Fibroblast of lung (primary cell): ENCODE measurements around the gene FCRL2. TPM values are rescaled to one million over a fixed set of nuclear protein-coding genes. Genes with fewer than 3 reads are reported as not detected.

Experiments used
- DNase-seq, 2 donors: peaks; one replicate each; pipeline versions ENCODE4 v3.0.0 to v3.0.0-alpha.2; 2010; ENCODE audit warnings: low read depth in 2 of 2
- H2AFZ ChIP-seq: 2 replicates; pipeline ENCODE4 v1.5.1; 2012; ENCODE audit warnings: low read length, control low read depth, inconsistent platforms
- H3K27ac ChIP-seq: 2 replicates; pipeline ENCODE4 v1.5.1; 2011; ENCODE audit warnings: low read length, control low read depth; ENCODE audit not compliant: insufficient read depth
- H3K27me3 ChIP-seq: 2 replicates; pipeline ENCODE4 v1.5.1; 2011; ENCODE audit warnings: mild to moderate bottlenecking, low read length; ENCODE audit not compliant: control insufficient read depth, insufficient read depth
- H3K36me3 ChIP-seq: 2 replicates; pipeline ENCODE4 v1.5.1; 2011; ENCODE audit warnings: low read length; ENCODE audit not compliant: control insufficient read depth, insufficient read depth
- H3K4me1 ChIP-seq: 2 replicates; pipeline ENCODE4 v1.5.1; 2011; ENCODE audit warnings: low read length; ENCODE audit not compliant: control insufficient read depth, insufficient read depth; ENCODE audit errors: extremely low read depth
- H3K4me2 ChIP-seq: 2 replicates; pipeline ENCODE4 v1.5.1; 2011; ENCODE audit warnings: low read length, control low read depth; ENCODE audit not compliant: insufficient read depth; ENCODE audit errors: extremely low read depth
- H3K4me3 ChIP-seq, 4 experiments: fragments of 200-600 bp in 1 of 4; sonication (generic) in 1 of 4; replicated peaks in 1 of 4; 2 replicates each; pipeline ENCODE4 v1.5.1; 2011 to 2016; ENCODE audit warnings: low read length in 4 of 4, low read depth in 3 of 4, mild to moderate bottlenecking in 3 of 4, control low read depth in 2 of 4, inconsistent platforms in 1 of 4, mixed read lengths in 1 of 4; ENCODE audit not compliant: insufficient read depth in 1 of 4; ENCODE audit errors: control extremely low read depth in 1 of 4
- H3K79me2 ChIP-seq: 2 replicates; pipeline ENCODE4 v1.5.1; 2012; ENCODE audit warnings: mild to moderate bottlenecking, low read length, inconsistent platforms; ENCODE audit not compliant: control insufficient read depth, insufficient read depth
- H3K9ac ChIP-seq: 2 replicates; pipeline ENCODE4 v1.5.1; 2011; ENCODE audit warnings: mild to moderate bottlenecking, low read length, control low read depth; ENCODE audit not compliant: insufficient read depth
- H3K9me3 ChIP-seq: 2 replicates; pipeline ENCODE4 v1.5.1; 2012; ENCODE audit warnings: low read depth, low read length; ENCODE audit not compliant: control insufficient read depth, insufficient read depth
- H4K20me1 ChIP-seq: 2 replicates; pipeline ENCODE4 v1.5.1; 2011; ENCODE audit warnings: low read length; ENCODE audit not compliant: control insufficient read depth, insufficient read depth; ENCODE audit errors: extremely low read depth
- EZH2 ChIP-seq: IDR thresholded peaks from 2 replicates; pipeline ENCODE4 v1.5.1; 2012; ENCODE audit warnings: low read length, control low read depth, mild to moderate bottlenecking; ENCODE audit errors: missing control alignments
- polyA plus RNA-seq, 2 donors: library from polyadenylated mRNA; depleted of rRNA in 1 of 2; stranded (reverse) in 1 of 2; unstranded in 1 of 2; fragments of >200 nt; gene quantifications; 2 replicates each; pipeline ENCODE4 v1.2.1, GENCODE V29; 2011 to 2012; ENCODE audit warnings: missing spikeins in 1 of 2
- total RNA-seq: library from RNA; depleted of rRNA; stranded (reverse); fragments of >200 nt; gene quantifications from 2 replicates; pipeline ENCODE4 v1.2.1, GENCODE V29; 2014
- TF ChIP-seq, protein P1 (sequence below), 2 donors: IDR thresholded peaks in 1 of 2; conservative IDR thresholded peaks in 1 of 2; 1 replicate in 1 of 2; 2 replicates in 1 of 2; pipeline ENCODE4 v1.5.1; 2011 to 2012; ENCODE audit warnings: low read length in 2 of 2, control low read depth in 1 of 2, inconsistent platforms in 1 of 2, low read depth in 1 of 2, mild to moderate bottlenecking in 1 of 2

The FCRL2 gene
- total and polyA plus RNA-seq, 2 donors (not counting 1 experiment from before 2014, with no cell fraction given), result not detected

DNA sequence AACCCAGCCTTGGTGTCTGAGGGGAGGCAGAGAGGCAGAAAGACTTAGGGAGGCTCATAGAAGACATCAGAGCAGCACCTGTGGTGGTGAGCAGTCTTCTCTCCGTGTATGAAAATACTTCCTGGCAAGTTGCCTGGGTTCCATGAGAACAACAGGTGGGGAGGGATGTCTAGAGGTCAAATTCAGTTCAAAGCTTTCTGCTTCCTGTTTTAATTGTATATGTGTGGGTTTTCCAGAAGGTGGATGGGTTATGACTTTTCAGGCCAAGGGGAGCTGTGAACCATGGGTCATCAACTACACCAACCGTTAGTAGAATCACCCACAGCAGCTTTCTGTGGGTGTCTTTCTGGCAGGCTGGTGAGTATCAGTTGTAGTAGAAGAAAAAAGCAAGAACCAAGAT lies 4.1 kb upstream of the FCRL2 start:
- H3K27me3 ChIP-seq, result no peaks in the 10 kb centered on the region
- H3K36me3 ChIP-seq, result no peaks in the 10 kb centered on the region
- DNase-seq, result no peak
- H4K20me1 ChIP-seq, result no peaks in the 10 kb centered on the region
- no peaks in the 10 kb centered on the region for H3K9me3 ChIP-seq
- no peak overlapping the region for H3K4me2 ChIP-seq
- no peaks in the 10 kb centered on the region for H3K79me2 ChIP-seq
- no peaks in the 10 kb centered on the region for H3K4me1 ChIP-seq
- no peak overlapping the region for H2AFZ ChIP-seq
- no peak overlapping the region for H3K27ac ChIP-seq
- TF ChIP-seq, protein P1, sequence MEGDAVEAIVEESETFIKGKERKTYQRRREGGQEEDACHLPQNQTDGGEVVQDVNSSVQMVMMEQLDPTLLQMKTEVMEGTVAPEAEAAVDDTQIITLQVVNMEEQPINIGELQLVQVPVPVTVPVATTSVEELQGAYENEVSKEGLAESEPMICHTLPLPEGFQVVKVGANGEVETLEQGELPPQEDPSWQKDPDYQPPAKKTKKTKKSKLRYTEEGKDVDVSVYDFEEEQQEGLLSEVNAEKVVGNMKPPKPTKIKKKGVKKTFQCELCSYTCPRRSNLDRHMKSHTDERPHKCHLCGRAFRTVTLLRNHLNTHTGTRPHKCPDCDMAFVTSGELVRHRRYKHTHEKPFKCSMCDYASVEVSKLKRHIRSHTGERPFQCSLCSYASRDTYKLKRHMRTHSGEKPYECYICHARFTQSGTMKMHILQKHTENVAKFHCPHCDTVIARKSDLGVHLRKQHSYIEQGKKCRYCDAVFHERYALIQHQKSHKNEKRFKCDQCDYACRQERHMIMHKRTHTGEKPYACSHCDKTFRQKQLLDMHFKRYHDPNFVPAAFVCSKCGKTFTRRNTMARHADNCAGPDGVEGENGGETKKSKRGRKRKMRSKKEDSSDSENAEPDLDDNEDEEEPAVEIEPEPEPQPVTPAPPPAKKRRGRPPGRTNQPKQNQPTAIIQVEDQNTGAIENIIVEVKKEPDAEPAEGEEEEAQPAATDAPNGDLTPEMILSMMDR (conservative IDR thresholded peaks at IDR 0.05 in 1 of 2, IDR thresholded peaks at IDR 0.05 in 1 of 2; ENCODE audit: low read depth in 1 of 2, low read length in 2 of 2), result no peak
- TF ChIP-seq EZH2, result no peak
- no peak overlapping the region for H3K9ac ChIP-seq
- no peak overlapping the region for H3K4me3 ChIP-seq

DNA sequence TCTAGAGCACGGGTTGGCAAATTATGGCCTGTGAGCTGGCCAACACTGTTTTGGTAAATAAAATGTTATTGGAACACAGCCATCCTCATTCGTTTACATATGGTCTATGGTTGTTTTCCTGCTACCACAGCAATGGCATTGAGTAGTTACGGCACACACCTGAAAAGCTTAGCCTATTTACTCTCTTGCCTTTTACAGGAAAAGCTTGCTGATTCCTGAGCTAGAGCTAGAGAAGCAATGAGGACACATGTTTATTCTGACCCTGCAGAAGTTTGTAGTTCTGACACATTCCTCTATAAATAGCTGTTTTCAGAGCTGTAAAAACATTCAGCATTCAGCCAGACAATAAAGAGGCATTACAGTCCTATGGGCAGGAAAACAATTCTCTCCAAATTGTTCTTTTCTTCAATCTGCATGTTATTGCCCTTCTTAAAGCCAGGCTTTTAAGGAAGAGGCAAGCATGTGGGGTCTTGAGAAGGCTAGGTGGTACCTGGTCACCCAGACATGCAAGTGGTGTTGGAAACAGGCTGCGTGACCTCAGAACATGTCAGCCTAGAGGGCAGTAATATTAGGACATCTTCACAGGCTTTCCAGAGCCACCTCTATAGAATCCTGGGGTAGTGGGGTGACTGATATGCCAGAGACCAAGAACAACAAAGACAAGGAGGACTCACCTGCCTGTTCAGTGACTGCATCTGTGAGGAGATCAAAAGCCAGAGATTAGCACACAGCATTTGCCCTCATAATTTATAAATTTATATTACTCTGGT lies 1.6 kb downstream of the FCRL2 start:
- H3K4me1 ChIP-seq, result no peaks in the 10 kb centered on the region
- no peaks in the 10 kb centered on the region for H3K9me3 ChIP-seq
- H3K27me3 ChIP-seq, result no peaks in the 10 kb centered on the region
- no peak overlapping the region for H3K4me2 ChIP-seq
- H3K79me2 ChIP-seq, result no peaks in the 10 kb centered on the region
- TF ChIP-seq, protein P1 (conservative IDR thresholded peaks at IDR 0.05 in 1 of 2, IDR thresholded peaks at IDR 0.05 in 1 of 2; ENCODE audit: low read depth in 1 of 2, low read length in 2 of 2), result no peak
- no peak for TF ChIP-seq EZH2
- no peak overlapping the region for H3K4me3 ChIP-seq
- no peaks in the 10 kb centered on the region for H4K20me1 ChIP-seq
- DNase-seq, result no peak
- H3K27ac ChIP-seq, result no peak overlapping the region
- H2AFZ ChIP-seq, result no peak overlapping the region
- no peaks in the 10 kb centered on the region for H3K36me3 ChIP-seq
- no peak overlapping the region for H3K9ac ChIP-seq

DNA sequence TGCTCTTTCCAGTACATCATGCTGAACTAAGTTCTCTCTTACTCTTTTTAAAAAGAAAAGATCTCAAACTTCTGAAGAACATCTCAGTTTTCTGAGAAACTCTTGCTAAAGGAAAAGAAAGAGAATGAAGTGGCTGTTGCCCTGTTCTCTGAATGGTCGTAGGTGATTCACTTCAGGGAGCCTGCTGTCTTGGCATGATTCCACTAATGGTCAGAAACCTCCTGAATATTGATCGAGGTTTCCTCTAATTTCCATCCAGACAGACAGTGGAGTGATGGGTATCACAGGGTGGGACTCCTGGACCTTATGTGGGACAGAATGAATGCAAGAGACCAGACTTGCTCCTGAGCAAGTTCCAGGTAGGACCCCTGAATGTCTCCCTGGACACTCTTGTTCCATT lies 2.5 kb downstream of the FCRL2 start:
- no peak overlapping the region for H3K9ac ChIP-seq
- no peak overlapping the region for H3K4me3 ChIP-seq
- TF ChIP-seq, protein P1 (conservative IDR thresholded peaks at IDR 0.05 in 1 of 2, IDR thresholded peaks at IDR 0.05 in 1 of 2; ENCODE audit: low read depth in 1 of 2, low read length in 2 of 2), result no peak
- TF ChIP-seq EZH2, result no peak
- no peak for DNase-seq
- no peaks in the 10 kb centered on the region for H4K20me1 ChIP-seq
- H3K9me3 ChIP-seq, result no peaks in the 10 kb centered on the region
- H3K36me3 ChIP-seq, result no peaks in the 10 kb centered on the region
- H3K79me2 ChIP-seq, result no peaks in the 10 kb centered on the region
- H3K4me2 ChIP-seq, result no peak overlapping the region
- H2AFZ ChIP-seq, result no peak overlapping the region
- no peak overlapping the region for H3K27ac ChIP-seq
- H3K4me1 ChIP-seq, result no peaks in the 10 kb centered on the region
- H3K27me3 ChIP-seq, result no peaks in the 10 kb centered on the region
